Subcutaneous abdominal adipose tissue (tissue), 5 donors: ENCODE data around the gene ENTPD6.
A peak's percentile ranks its signal among the peaks of the same experiment; 100 is the strongest.

Source experiments
- H3K27ac ChIP-seq: one replicate; pipeline ENCODE4 v1.7.0; 2013; ENCODE audit warnings: low read depth, mild to moderate bottlenecking, inconsistent platforms, low read length, moderate library complexity
- H3K27me3 ChIP-seq, 5 donors: one replicate each; pipeline ENCODE4 v1.7.0; 2013; ENCODE audit warnings: low read length in 5 of 5, inconsistent platforms in 1 of 5; ENCODE audit not compliant: control insufficient read depth in 5 of 5, insufficient read depth in 4 of 5
- H3K36me3 ChIP-seq, 5 donors: one replicate each; pipeline ENCODE4 v1.7.0; 2013; ENCODE audit warnings: low read length in 5 of 5; ENCODE audit not compliant: control insufficient read depth in 5 of 5, insufficient read depth in 5 of 5
- H3K4me1 ChIP-seq, 5 donors: one replicate each; pipeline ENCODE4 v1.7.0; 2013; ENCODE audit warnings: low read length in 5 of 5, mild to moderate bottlenecking in 3 of 5, moderate library complexity in 1 of 5; ENCODE audit not compliant: control insufficient read depth in 5 of 5, insufficient read depth in 5 of 5
- H3K4me3 ChIP-seq, 5 donors: one replicate each; pipeline ENCODE4 v1.7.0; 2013; ENCODE audit warnings: low read length in 5 of 5, low read depth in 1 of 5
- H3K9ac ChIP-seq, 5 donors: one replicate each; pipeline ENCODE4 v1.7.0; 2013; ENCODE audit warnings: low read length in 5 of 5, mild to moderate bottlenecking in 4 of 5, moderate library complexity in 3 of 5
- H3K9me3 ChIP-seq, 5 donors: one replicate each; pipeline ENCODE4 v1.7.0; 2013; ENCODE audit warnings: low read length in 5 of 5; ENCODE audit not compliant: control insufficient read depth in 5 of 5
- donor health status: healthy.
- donor health status: healthy.
- donor health status: healthy.
- donor health status: healthy.
- donor health status: healthy.

The ENTPD6 gene

DNA sequence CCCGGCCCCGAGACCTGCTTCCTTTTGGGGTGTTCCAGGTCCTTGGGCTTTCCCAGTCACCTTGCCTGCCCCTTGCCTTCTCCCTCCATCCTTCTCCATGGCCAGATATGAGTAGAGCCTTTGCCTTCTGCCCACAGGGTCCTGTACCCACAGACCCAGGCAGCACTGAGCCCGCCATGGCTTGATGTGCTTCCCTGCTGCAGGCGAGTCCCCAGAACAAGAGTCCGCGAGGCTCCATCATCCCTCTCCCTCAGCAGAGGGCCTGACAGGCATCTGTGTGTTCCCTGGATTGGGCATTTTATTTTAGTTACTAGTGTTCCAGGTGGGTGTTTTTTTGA lies 74.3 kb downstream of the ENTPD6 start:
- H3K27me3 ChIP-seq: no peaks in the 10 kb centered on the region
- H3K4me3 ChIP-seq: no peak overlapping the region
- H3K4me1 ChIP-seq: peaks cover 2 to 30% (median 20%) of the 10 kb centered on the region in 5 donors
- H3K9me3 ChIP-seq: no peaks in the 10 kb centered on the region
- no peak overlapping the region for H3K9ac ChIP-seq
- H3K27ac ChIP-seq: no peak overlapping the region
- peaks cover 0 to 51% (median 47%) of the 10 kb centered on the region in 5 donors for H3K36me3 ChIP-seq

DNA sequence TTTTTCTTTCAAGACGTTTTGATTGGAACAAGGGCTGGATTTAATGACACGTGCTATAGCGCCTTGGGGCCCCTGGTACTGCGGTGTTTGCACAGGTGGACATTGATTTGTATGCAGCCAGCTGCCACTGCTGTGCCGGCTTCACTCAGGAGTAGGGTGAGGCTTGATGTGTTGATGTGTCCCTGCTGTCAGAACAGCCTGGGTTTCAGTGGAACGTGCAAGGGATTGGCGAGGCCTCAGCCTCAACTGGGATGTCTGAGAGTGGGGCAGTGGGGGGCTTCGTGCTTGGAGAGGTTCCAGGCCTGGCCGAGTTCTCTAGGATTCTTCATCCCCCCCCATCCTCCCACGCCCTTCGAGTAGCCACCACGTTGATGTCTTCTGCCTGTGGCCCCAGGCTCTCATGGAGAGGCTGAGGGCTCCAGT lies 75.3 kb downstream of the ENTPD6 start:
- H3K4me3 ChIP-seq: no peak overlapping the region
- no peak overlapping the region for H3K27ac ChIP-seq
- no peak overlapping the region for H3K9ac ChIP-seq
- no peaks in the 10 kb centered on the region for H3K27me3 ChIP-seq
- H3K9me3 ChIP-seq: no peaks in the 10 kb centered on the region
- peaks cover 2 to 30% (median 20%) of the 10 kb centered on the region in 5 donors for H3K4me1 ChIP-seq
- peaks cover 0 to 61% (median 57%) of the 10 kb centered on the region in 5 donors for H3K36me3 ChIP-seq

DNA sequence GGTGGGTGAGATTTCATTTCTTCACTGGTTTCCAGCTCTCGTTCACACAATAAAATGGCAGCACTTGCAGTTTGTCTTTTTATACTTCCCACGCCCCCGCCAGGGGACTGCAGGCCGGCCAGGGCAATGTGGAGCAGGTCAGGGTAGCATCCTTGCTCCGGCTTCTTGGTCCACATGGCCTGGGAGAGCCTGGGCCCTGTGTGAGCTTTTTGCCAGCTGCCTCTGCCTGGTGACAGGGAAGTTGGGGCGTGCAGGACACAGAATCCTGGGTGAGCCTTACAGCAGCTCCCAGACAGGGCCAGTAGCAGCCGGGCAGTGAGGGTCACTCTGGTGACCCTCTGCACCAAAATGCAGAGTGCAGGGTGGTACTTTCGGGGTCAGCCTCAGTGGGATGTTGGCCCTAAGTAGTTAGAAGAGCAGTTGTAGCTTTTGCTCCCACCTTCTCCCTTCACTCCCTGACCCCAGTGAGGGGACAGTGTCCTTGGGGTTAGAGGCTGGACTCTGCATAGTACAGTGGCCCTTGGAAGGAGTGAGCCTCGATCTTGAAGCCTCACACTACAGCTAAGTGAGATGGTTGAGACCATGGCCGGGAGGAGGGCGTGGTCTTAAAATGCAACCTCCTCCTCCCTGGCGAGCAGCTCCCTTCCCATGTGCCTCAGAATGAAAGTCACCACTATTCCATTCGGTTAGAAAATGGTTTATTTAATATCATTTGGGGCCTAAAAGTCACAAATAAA lies 76.1 kb downstream of the ENTPD6 start:
- H3K9ac ChIP-seq: no peak overlapping the region
- peaks cover 0 to 69% (median 64%) of the 10 kb centered on the region in 5 donors for H3K36me3 ChIP-seq

DNA sequence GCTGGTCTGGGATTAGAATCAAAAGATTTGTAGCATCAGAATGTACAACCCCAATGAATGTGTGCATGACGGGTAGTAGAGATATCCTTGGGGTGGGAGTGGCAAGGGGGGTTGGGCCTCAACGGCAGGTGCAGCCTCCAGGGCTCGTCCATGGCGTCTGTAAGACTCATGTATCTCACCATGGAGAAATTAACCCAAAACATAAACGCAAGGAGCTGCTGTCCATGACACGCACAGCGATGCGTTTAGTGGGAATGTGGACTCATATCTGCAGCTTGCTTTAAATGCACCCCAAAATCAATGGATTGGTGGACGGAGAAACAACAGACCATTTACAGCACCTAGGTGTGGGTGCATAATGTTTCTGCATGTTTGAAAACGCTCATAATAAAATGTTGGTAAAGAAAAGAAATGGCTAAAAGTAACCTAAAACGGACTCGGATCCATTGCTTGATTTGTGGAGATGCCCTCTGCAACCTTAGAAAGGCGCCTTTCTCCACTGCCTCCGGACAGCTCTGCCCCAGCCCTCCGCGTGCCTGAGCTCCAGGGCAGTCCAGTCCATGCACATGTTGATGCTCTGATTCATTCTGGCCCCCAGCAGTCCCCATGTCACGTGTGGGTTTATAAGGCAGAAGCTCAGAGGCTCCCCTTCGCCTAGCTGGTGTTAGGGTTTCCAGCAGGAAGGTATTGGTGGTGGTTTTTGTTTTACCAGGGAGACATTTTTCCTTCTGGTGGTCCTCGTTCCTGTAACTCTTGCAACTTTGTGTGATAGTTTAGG lies 76.9 kb downstream of the ENTPD6 start:
- Histone ChIP-seq H3K9ac (peak overlapping the region in 1 of 5 donors; percentile 26), H3K4me3 (no peak overlapping the region), H3K27ac (peak overlapping the region; percentile 50), H3K9me3 (no peaks in the 10 kb centered on the region), H3K27me3 (no peaks in the 10 kb centered on the region), H3K36me3 (peaks cover 0 to 76% (median 72%) of the 10 kb centered on the region in 5 donors), H3K4me1 (peaks cover 2 to 30% (median 20%) of the 10 kb centered on the region in 5 donors)

More for the DNA sequence above, 76.1 kb downstream of the ENTPD6 start:
- Histone ChIP-seq H3K4me1 (peaks cover 2 to 30% (median 20%) of the 10 kb centered on the region in 5 donors), H3K9me3 (no peaks in the 10 kb centered on the region), H3K27me3 (no peaks in the 10 kb centered on the region), H3K4me3 (no peak overlapping the region), H3K27ac (no peak overlapping the region)

DNA sequence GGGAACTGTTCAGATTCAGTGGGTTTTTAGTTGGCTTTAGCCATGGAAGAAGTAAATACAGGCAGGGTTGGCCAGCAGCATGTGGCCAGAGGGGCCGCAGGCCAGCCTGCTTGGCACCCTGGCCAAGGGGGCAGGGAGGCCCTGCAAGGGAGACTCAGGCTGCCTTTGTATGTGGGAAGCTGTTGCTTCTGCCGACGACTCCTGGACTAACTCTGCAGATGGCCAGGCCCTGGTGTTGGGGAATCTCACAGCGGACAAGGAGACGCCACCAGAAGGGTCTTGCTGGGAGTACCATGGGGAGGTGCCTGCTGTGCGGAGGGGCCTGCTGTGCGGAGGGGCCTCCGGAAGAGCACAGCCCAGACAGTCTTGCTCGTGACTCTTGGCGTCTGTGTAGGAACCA lies 77.5 kb downstream of the ENTPD6 start:
- no peaks in the 10 kb centered on the region for H3K27me3 ChIP-seq
- peak overlapping the region in 1 of 5 donors; percentile 26 for H3K9ac ChIP-seq
- H3K4me1 ChIP-seq: peaks cover 2 to 28% (median 20%) of the 10 kb centered on the region in 5 donors
- H3K9me3 ChIP-seq: no peaks in the 10 kb centered on the region
- H3K4me3 ChIP-seq: no peak overlapping the region
- H3K36me3 ChIP-seq: peaks cover 0 to 83% (median 78%) of the 10 kb centered on the region in 5 donors
- peak overlapping the region; percentile 50 for H3K27ac ChIP-seq

DNA sequence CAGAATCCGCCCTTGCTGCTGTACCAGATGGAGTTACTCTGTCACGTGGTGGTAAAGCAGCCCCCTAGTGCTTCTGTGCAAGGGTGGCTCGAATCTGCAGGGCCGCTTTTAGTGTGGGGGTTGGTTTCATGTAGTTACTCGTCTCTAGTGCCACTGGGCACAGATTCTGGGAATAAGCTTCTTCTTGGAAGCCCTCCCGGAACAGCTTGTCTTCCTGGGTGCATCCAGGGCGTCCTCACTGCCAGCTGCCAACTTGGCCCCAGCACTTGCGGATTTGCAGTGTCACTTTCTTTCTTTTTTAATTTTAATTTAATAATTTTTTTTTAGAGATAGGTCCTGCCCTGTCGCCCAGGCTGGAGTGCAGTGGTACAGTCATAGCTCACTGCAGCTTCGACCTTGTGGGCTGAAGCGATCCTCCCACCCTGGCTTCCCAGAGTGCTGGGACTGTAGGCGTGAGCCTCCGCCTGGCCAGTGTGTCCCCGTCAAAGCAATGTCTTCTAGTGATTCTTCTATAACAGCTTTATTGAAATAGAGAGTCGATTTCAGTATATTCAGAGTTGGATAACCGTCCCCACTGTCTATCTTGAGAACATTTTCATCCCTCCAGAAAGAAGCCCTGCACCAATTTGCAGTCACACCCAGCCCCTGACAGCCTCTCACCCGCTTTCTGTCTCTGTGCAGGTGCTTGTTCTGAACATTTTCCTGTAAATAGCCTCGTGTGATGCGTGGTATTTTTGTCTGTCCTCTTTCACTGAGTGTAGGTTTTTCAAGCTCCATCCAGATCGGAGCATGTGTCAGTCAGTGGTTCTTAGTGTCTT lies 78.2 kb downstream of the ENTPD6 start:
- Histone ChIP-seq H3K27ac (peak overlapping the region; percentile 50), H3K27me3 (no peaks in the 10 kb centered on the region), H3K4me1 (peaks cover 2 to 26% (median 20%) of the 10 kb centered on the region in 5 donors), H3K9ac (peak overlapping the region in 1 of 5 donors; percentile 10), H3K9me3 (no peaks in the 10 kb centered on the region), H3K4me3 (peak overlapping the region in 1 of 5 donors; percentile 6), H3K36me3 (peaks cover 0 to 90% (median 85%) of the 10 kb centered on the region in 5 donors)

DNA sequence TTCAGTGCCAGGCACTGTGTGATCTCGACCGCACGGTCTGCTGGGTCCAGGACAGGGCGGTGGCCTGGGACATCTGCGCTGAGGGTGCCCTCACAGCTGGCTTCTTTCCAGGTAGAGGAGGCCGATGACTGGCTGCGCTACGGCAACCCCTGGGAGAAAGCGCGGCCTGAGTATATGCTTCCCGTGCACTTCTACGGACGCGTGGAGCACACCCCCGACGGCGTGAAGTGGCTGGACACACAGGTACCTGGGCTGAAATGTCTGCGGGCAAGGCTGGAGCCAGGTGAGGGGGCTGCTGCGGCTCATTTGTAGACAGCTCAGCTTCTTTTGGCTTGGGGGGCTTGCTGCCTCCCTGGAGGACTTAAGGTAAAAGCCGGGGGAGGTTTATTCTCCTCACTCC lies 79.0 kb downstream of the ENTPD6 start:
- Histone ChIP-seq H3K4me1 (peaks cover 2 to 26% (median 20%) of the 10 kb centered on the region in 5 donors), H3K9ac (no peak overlapping the region), H3K36me3 (peaks cover 0 to 92% (median 87%) of the 10 kb centered on the region in 5 donors), H3K27ac (no peak overlapping the region), H3K27me3 (no peaks in the 10 kb centered on the region), H3K4me3 (no peak overlapping the region), H3K9me3 (no peaks in the 10 kb centered on the region)

DNA sequence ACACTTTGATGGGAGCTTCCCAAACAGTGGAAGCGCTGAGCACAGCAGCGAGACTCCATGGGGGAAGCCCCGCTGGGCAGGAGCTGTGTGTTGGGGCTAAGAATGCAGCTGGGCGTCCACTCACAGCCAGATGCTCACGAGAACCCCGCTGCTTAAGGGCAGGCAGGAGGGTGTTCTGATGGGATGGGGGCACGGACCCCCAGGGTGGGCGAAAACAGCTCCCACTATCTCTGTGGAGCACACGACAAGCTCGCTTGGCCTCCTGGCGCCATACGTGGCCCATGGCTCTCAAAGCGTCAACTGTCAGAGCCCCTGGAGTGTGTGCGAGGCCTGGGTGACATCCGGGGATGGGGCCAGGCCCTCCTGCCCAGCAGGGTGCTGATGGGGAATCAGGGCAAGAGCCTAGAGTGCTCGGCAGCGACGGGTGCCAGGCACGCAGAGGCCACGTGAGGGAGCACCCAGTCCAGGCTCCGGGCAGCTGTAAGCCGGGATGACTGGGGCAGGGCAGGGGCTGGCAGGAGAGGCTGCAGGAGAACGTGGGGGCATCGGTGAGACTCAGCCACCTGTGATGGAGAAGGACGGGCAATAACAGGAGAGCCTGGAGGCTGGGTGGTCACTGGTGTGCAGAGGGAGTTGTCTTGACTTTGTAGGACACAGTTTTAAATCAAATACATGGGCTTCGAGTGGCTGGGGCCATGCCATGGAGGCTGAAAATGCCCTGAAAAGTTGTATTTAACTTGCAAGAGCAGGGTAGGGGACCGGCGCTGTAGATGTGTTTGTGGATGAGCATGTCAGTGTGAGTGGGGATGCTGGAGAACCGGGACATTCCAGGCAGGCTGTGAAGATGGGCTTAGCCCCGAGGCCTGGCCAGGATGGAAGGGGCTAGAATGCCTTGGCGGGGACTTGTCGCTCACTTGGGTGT lies 79.6 kb downstream of the ENTPD6 start:
- H3K27me3 ChIP-seq: no peaks in the 10 kb centered on the region
- no peak overlapping the region for H3K9ac ChIP-seq
- H3K9me3 ChIP-seq: no peaks in the 10 kb centered on the region
- no peak overlapping the region for H3K4me3 ChIP-seq
- H3K36me3 ChIP-seq: peaks cover 0 to 94% (median 89%) of the 10 kb centered on the region in 5 donors
- H3K4me1 ChIP-seq: peaks cover 2 to 26% (median 20%) of the 10 kb centered on the region in 5 donors
- no peak overlapping the region for H3K27ac ChIP-seq
